Measurements from ENCODE around the gene EYS.

The EYS gene

GRCh38 chr6:63864671-63865318 is 1842.2 kb downstream of the EYS start:
- TF ChIP-seq CTCF (conservative IDR thresholded peaks at IDR 0.05; ENCODE audit: low read depth, low read length), result no peak
- Histone ChIP-seq H3K4me1 (ENCODE audit: low read depth, poor library complexity, severe bottlenecking) (no peaks in the 10 kb centered on the region), H2AFZ (ENCODE audit: low read depth) (no peak overlapping the region), H3K4me3 (IDR thresholded peaks at IDR 0.05; ENCODE audit: insufficient read depth, low read depth, low read length) (no peak overlapping the region), H3K4me2 (no peak overlapping the region), H3K79me2 (ENCODE audit: insufficient read depth, low read depth) (no peaks in the 10 kb centered on the region), H3K27ac (no peak overlapping the region), H4K20me1 (ENCODE audit: insufficient read depth) (no peaks in the 10 kb centered on the region), H3K27me3 (ENCODE audit: insufficient read depth, low read depth) (no peaks in the 10 kb centered on the region), H3K9ac (no peak overlapping the region), H3K36me3 (ENCODE audit: insufficient read depth) (no peaks in the 10 kb centered on the region)

- Histone ChIP-seq H3K27me3 (ENCODE audit: insufficient read depth, low read depth) (no peaks in the 10 kb centered on the region), H3K79me2 (ENCODE audit: insufficient read depth, low read depth) (no peaks in the 10 kb centered on the region), H3K9ac (no peak overlapping the region), H3K4me1 (ENCODE audit: low read depth, poor library complexity, severe bottlenecking) (no peaks in the 10 kb centered on the region), H3K27ac (no peak overlapping the region), H3K4me2 (no peak overlapping the region), H4K20me1 (ENCODE audit: insufficient read depth) (no peaks in the 10 kb centered on the region), H3K4me3 (IDR thresholded peaks at IDR 0.05; ENCODE audit: insufficient read depth, low read depth, low read length) (no peak overlapping the region), H2AFZ (ENCODE audit: low read depth) (no peak overlapping the region), H3K36me3 (ENCODE audit: insufficient read depth) (no peaks in the 10 kb centered on the region)
- TF ChIP-seq CTCF (conservative IDR thresholded peaks at IDR 0.05; ENCODE audit: low read depth, low read length), result no peak
Observed at GRCh38 chr6:63864061-63864460, 1843.0 kb downstream of the EYS start.

- no peak overlapping the region for H3K4me3 ChIP-seq (IDR thresholded peaks at IDR 0.05; ENCODE audit: insufficient read depth, low read depth, low read length)
- no peak overlapping the region for H2AFZ ChIP-seq (ENCODE audit: low read depth)
- H3K27me3 ChIP-seq (ENCODE audit: insufficient read depth, low read depth), result no peaks in the 10 kb centered on the region
- H3K27ac ChIP-seq, result no peak overlapping the region
- no peaks in the 10 kb centered on the region for H3K4me1 ChIP-seq (ENCODE audit: low read depth, poor library complexity, severe bottlenecking)
- H4K20me1 ChIP-seq (ENCODE audit: insufficient read depth), result no peaks in the 10 kb centered on the region
- no peak overlapping the region for H3K4me2 ChIP-seq
- H3K36me3 ChIP-seq (ENCODE audit: insufficient read depth), result no peaks in the 10 kb centered on the region
- no peak for TF ChIP-seq CTCF (conservative IDR thresholded peaks at IDR 0.05; ENCODE audit: low read depth, low read length)
- H3K9ac ChIP-seq, result no peak overlapping the region
- H3K79me2 ChIP-seq (ENCODE audit: insufficient read depth, low read depth), result no peaks in the 10 kb centered on the region
Observed at GRCh38 chr6:63862486-63863198, 1844.4 kb downstream of the EYS start.

GRCh38 chr6:63859528-63859927 is 1847.5 kb downstream of the EYS start:
- Histone ChIP-seq H4K20me1 (ENCODE audit: insufficient read depth) (no peaks in the 10 kb centered on the region), H2AFZ (ENCODE audit: low read depth) (no peak overlapping the region), H3K27me3 (ENCODE audit: insufficient read depth, low read depth) (no peaks in the 10 kb centered on the region), H3K4me1 (ENCODE audit: low read depth, poor library complexity, severe bottlenecking) (no peaks in the 10 kb centered on the region), H3K36me3 (ENCODE audit: insufficient read depth) (no peaks in the 10 kb centered on the region), H3K4me2 (no peak overlapping the region), H3K27ac (no peak overlapping the region), H3K9ac (no peak overlapping the region), H3K79me2 (ENCODE audit: insufficient read depth, low read depth) (no peaks in the 10 kb centered on the region), H3K4me3 (IDR thresholded peaks at IDR 0.05; ENCODE audit: insufficient read depth, low read depth, low read length) (no peak overlapping the region)
- TF ChIP-seq CTCF (conservative IDR thresholded peaks at IDR 0.05; ENCODE audit: low read depth, low read length), result no peak
